ENCODE data around the gene PACC1.

Gene PACC1

DNA sequence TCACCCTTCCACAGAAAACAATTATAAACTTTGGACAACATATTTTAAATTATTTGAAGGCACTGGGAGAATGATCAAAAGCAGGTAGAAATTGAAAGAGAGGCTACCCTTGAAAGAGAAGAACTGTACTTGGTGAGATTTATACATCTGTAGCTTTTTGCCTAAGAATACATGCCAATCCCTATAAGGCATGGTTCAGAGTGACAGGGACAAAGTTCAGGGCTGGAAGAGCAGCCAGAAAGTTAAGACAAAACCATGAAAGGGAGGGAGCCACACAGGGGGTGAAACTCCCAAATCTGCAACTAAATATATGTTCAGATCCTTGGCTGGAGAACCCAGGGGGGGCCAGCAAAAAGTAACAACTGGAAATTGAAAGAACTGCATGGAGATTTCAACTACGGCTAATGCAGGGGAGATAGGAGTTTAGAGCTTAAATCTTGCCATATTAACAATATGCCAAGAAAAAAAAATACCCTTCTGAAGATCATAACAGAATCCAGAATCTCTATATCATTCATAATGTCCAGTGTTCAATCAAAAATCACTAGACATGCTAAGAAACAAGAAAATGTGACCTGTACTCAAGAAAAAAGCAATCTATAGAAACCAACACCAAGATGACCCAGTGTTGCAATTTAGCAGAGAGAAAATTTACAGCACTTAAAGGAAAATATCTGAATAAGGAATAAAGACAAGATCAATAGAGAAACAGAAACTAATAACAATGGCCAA lies 25.5 kb downstream of the PACC1 start:
- WGBS, result 100% methylated on average over 1 of the region's 1 CpG
- Histone ChIP-seq H3K4me3 (ENCODE audit: low read length) (no peak overlapping the region), H3K27me3 (ENCODE audit: insufficient read depth, low read length) (no peaks in the 10 kb centered on the region), H3K9ac (ENCODE audit: low read depth, low read length) (no peak overlapping the region), H3K36me3 (ENCODE audit: insufficient read depth, low read length) (peaks cover 47% of the 10 kb centered on the region), H3K9me3 (ENCODE audit: insufficient read depth, low read depth, low read length) (peaks cover 15% of the 10 kb centered on the region), H3K4me1 (ENCODE audit: insufficient read depth, low read length) (no peaks in the 10 kb centered on the region), H3K27ac (ENCODE audit: low read depth, low read length) (no peak overlapping the region)

DNA sequence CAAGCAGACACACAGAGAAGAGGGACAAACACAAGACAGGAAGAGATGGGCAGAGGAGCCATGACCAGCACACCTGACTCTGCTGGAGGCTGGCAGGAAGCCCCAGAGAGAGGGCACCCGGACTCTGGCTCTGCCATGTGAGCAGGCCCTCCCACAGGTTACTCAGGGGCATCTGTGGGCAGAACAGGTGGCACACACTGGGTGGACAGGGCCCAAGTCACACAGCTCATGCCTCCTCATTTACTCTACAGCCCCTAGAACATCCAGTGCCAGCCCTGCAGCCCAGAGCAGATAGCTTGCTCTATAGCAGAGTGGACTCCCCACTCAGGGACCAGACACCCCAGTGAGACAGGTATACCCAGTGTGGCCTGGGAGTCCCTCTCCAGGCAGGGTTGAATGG lies 28.7 kb downstream of the PACC1 start:
- Histone ChIP-seq H3K4me3 (ENCODE audit: low read length) (no peak overlapping the region), H3K4me1 (ENCODE audit: insufficient read depth, low read length) (no peaks in the 10 kb centered on the region), H3K9ac (ENCODE audit: low read depth, low read length) (no peak overlapping the region), H3K9me3 (ENCODE audit: insufficient read depth, low read depth, low read length) (peaks cover 15% of the 10 kb centered on the region), H3K36me3 (ENCODE audit: insufficient read depth, low read length) (peaks cover 62% of the 10 kb centered on the region), H3K27ac (ENCODE audit: low read depth, low read length) (no peak overlapping the region), H3K27me3 (ENCODE audit: insufficient read depth, low read length) (no peaks in the 10 kb centered on the region)
- 75% methylated on average over 1 of the region's 1 CpG for WGBS

DNA sequence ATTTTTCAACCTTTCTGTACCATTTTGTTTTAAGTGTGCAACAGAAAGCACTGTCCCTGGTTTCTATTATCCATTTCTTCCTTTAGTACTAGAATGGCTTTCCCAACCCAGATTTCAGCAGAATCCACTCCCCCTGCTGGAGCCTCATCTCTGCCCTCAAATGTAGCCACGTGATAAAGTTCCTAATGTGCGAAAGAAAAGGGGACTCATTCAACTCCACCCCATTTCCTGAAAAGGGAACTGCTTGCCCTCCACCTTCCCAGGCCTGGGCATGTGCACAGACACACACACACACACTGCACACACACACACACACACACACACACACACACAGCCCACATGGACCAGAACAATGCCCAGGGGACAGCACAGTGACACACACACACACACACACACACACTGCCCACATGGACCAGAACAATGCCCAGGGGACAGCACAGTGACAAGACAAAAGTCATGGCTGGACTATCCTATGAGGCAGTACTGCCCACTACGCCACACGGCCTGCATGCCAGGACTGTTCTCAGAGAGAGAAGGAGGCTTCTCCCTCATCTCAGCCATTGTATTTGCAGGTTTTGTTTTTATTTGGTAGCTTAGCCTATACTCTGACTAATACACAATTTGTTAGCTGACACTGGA lies 33.2 kb downstream of the PACC1 start:
- Histone ChIP-seq H3K9me3 (ENCODE audit: insufficient read depth, low read depth, low read length) (no peaks in the 10 kb centered on the region), H3K27me3 (ENCODE audit: insufficient read depth, low read length) (no peaks in the 10 kb centered on the region), H3K9ac (ENCODE audit: low read depth, low read length) (no peak overlapping the region), H3K36me3 (ENCODE audit: insufficient read depth, low read length) (peaks cover 79% of the 10 kb centered on the region), H3K4me1 (ENCODE audit: insufficient read depth, low read length) (no peaks in the 10 kb centered on the region), H3K27ac (ENCODE audit: low read depth, low read length) (no peak overlapping the region), H3K4me3 (ENCODE audit: low read length) (no peak overlapping the region)
- WGBS, result 91% methylated on average over 4 of the region's 4 CpGs

DNA sequence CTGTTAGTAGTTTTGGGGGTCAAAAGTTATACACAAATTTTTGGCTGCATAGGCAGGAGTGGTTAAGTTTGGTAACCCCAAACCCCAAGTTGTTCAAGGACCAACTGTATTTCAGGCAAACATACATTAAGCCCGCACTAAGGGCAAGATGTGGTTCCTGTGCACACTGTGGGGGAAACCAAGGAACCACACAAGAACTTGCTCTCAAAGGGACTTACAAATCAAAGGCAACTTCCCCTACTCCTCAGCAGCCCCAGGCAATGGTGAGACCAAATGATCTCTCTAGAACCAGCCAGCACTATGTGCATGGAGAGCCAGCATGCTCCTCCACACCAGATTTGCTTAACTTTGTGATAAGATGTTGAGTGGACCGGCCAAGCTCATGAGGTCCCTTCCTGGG lies 35.3 kb downstream of the PACC1 start:
- H3K36me3 ChIP-seq (ENCODE audit: insufficient read depth, low read length), result peaks cover 74% of the 10 kb centered on the region

DNA sequence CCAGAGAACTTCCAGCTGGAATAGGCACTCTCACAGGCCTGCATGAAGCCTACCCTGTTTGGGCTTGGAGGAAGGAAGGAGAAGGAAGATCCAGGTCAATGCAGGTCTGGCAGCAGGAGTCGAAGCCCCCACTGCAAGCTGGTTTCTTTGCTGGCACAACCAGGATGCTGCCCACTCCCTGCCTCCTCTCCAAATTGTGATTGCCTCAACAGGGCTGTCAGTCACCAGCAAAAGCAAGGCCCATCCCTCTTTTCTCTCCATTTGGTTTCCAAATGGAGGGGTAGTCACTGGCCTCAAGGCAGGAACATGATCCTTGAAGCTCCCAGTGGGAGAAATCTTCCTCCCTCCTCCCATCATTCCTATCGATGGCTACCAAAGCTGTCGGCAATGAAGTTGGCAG lies 37.0 kb downstream of the PACC1 start:
- peaks cover 76% of the 10 kb centered on the region for H3K36me3 ChIP-seq (ENCODE audit: insufficient read depth, low read length)
- H3K9me3 ChIP-seq (ENCODE audit: insufficient read depth, low read depth, low read length), result no peaks in the 10 kb centered on the region; the same call in 1 of the 2 replicates
- H3K27ac ChIP-seq (ENCODE audit: low read depth, low read length), result no peak overlapping the region
- H3K4me1 ChIP-seq (ENCODE audit: insufficient read depth, low read length), result no peaks in the 10 kb centered on the region
- 91% methylated on average over 3 of the region's 3 CpGs for WGBS
- no peak overlapping the region for H3K4me3 ChIP-seq (ENCODE audit: low read length)
- H3K27me3 ChIP-seq (ENCODE audit: insufficient read depth, low read length), result no peaks in the 10 kb centered on the region
- no peak overlapping the region for H3K9ac ChIP-seq (ENCODE audit: low read depth, low read length)

More for the DNA sequence above, 35.3 kb downstream of the PACC1 start:
- no peaks in the 10 kb centered on the region for H3K9me3 ChIP-seq (ENCODE audit: insufficient read depth, low read depth, low read length)
- 99% methylated on average over 2 of the region's 2 CpGs for WGBS
- no peaks in the 10 kb centered on the region for H3K4me1 ChIP-seq (ENCODE audit: insufficient read depth, low read length)
- H3K27me3 ChIP-seq (ENCODE audit: insufficient read depth, low read length), result no peaks in the 10 kb centered on the region
- H3K27ac ChIP-seq (ENCODE audit: low read depth, low read length), result no peak overlapping the region
- no peak overlapping the region for H3K9ac ChIP-seq (ENCODE audit: low read depth, low read length)
- H3K4me3 ChIP-seq (ENCODE audit: low read length), result no peak overlapping the region

DNA sequence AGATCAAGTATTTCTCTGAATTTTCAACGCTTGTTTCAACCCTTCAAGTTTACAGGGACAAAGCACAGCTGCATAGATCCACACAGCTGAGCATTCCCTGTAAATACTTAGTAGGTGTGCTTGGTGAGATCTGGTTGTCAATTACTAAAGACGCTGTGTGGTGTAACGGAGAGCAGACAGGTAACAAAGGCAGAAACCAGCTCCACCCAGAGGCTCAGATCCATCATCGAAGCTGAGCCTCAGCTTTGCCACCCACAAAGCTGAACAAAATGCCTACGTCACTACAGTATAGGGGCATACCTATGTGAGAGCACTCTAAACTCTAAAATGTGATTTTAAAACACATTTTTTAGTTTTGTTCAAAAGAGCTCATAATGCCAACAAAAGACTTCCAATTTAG lies 38.7 kb downstream of the PACC1 start:
- Histone ChIP-seq H3K27ac (ENCODE audit: low read depth, low read length) (no peak overlapping the region), H3K9ac (ENCODE audit: low read depth, low read length) (no peak overlapping the region), H3K9me3 (ENCODE audit: insufficient read depth, low read depth, low read length) (no peaks in the 10 kb centered on the region; the same call in 1 of the 2 replicates), H3K4me3 (ENCODE audit: low read length) (no peak overlapping the region), H3K27me3 (ENCODE audit: insufficient read depth, low read length) (no peaks in the 10 kb centered on the region), H3K4me1 (ENCODE audit: insufficient read depth, low read length) (no peaks in the 10 kb centered on the region), H3K36me3 (ENCODE audit: insufficient read depth, low read length) (peaks cover 81% of the 10 kb centered on the region)
- 78% methylated on average over 5 of the region's 5 CpGs for WGBS

DNA sequence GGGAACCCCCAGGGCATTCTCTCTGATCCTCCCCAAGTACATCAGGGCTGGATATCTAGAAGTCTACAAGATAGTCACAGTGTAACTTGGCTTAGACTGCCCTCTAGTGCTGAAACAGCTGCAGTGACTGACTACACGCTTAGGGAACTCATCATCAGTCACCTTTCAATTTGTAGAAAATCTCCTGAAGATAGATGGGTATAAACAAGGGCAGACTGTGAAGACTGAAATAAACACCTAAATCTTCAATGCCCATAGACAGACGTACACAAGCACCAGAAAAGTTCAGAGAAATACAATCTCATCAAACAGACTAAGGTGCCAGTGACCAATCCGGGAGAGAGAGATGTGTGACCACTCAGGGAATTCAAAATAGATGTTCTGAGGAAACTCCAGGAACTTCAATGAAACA lies 46.6 kb downstream of the PACC1 start:
- 59% methylated on average over 3 of the region's 3 CpGs for WGBS
- H3K27me3 ChIP-seq (ENCODE audit: insufficient read depth, low read length), result no peaks in the 10 kb centered on the region
- peaks cover 43% of the 10 kb centered on the region for H3K36me3 ChIP-seq (ENCODE audit: insufficient read depth, low read length)
- H3K9ac ChIP-seq (ENCODE audit: low read depth, low read length), result no peak overlapping the region
- H3K4me3 ChIP-seq (ENCODE audit: low read length), result no peak overlapping the region
- no peak overlapping the region for H3K27ac ChIP-seq (ENCODE audit: low read depth, low read length)
- no peaks in the 10 kb centered on the region for H3K4me1 ChIP-seq (ENCODE audit: insufficient read depth, low read length)
- no peaks in the 10 kb centered on the region for H3K9me3 ChIP-seq (ENCODE audit: insufficient read depth, low read depth, low read length)

DNA sequence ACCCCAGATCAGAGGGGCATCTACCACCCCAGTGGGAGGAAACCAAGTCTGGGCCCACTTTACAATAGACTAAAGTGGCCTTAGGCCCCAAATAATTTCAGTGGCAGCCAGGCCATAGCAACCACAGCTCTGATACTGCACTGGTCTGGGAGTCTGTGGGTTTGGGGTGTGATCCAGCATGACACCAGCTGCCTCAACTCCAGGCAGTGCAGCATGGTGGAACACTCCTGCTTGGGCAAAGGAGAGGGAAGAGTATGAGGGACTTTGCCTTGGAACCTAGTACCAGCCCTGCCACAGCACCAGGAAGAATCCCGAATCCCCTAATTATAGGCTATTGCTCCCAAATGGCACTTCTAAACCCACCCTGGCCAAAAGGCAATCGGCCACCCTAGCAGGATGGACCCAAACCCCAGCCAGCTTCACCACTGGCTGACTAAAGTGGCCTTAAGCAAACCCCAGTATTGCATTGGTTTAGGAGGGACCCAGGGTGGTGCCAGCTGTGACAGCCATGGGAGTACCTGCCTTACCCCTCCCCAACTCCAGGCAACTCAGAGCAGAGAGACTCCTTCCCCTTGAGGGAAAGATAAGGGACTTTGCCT lies 47.1 kb downstream of the PACC1 start:
- WGBS, result 89% methylated on average over 2 of the region's 2 CpGs
- H3K9me3 ChIP-seq (ENCODE audit: insufficient read depth, low read depth, low read length), result no peaks in the 10 kb centered on the region
- H3K4me3 ChIP-seq (ENCODE audit: low read length), result no peak overlapping the region
- no peak overlapping the region for H3K27ac ChIP-seq (ENCODE audit: low read depth, low read length)
- H3K4me1 ChIP-seq (ENCODE audit: insufficient read depth, low read length), result no peaks in the 10 kb centered on the region
- peaks cover 41% of the 10 kb centered on the region for H3K36me3 ChIP-seq (ENCODE audit: insufficient read depth, low read length)
- H3K27me3 ChIP-seq (ENCODE audit: insufficient read depth, low read length), result no peaks in the 10 kb centered on the region
- no peak overlapping the region for H3K9ac ChIP-seq (ENCODE audit: low read depth, low read length)

DNA sequence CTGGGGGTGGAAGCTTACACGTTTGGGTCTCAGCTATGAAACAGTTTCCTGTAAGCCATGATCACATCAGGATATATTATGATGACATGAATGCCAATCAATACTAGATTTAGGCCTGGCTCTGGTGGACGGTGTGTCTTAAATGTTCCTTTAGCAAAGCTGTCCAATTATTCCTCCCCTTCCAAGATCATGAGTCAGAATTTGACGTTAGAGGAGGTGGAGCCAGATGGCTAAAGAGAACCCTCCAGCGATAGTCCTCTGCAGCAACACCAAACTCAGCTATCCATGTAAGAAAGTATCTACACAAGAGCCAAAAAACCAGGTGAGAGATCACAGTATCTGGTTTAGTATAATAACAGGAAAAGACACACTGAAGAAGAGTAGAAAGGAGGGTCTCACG lies 47.8 kb downstream of the PACC1 start:
- WGBS, result 91% methylated on average over 4 of the region's 5 CpGs
- H3K27me3 ChIP-seq (ENCODE audit: insufficient read depth, low read length), result no peaks in the 10 kb centered on the region

DNA sequence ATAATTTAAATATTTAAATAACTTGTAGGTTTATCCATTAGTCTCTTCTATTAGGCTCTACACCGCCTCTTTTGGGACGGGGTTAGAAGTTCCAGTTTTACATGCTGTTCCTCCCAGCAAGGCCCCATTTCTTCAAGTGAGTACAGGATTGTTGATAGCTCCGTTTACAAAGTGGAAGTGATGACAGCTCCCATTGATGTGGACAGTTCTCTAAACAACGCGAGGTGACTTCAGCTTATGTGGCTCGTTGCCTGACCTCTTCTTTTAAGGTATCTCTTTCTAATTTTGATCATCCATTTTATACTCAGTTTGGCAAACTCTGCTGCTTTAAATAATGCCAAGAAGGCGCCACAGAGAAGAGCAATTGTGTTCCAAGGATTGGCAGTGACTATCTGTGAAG lies 49.7 kb downstream of the PACC1 start:
- Histone ChIP-seq H3K36me3 (ENCODE audit: insufficient read depth, low read length) (peaks cover 59% of the 10 kb centered on the region), H3K4me1 (ENCODE audit: insufficient read depth, low read length) (no peaks in the 10 kb centered on the region), H3K27ac (ENCODE audit: low read depth, low read length) (no peak overlapping the region), H3K4me3 (ENCODE audit: low read length) (no peak overlapping the region), H3K27me3 (ENCODE audit: insufficient read depth, low read length) (no peaks in the 10 kb centered on the region), H3K9me3 (ENCODE audit: insufficient read depth, low read depth, low read length) (no peaks in the 10 kb centered on the region), H3K9ac (ENCODE audit: low read depth, low read length) (no peak overlapping the region)
- 90% methylated on average over 7 of the region's 7 CpGs for WGBS

More for the DNA sequence above, 47.8 kb downstream of the PACC1 start:
- H3K27ac ChIP-seq (ENCODE audit: low read depth, low read length), result no peak overlapping the region
- H3K4me1 ChIP-seq (ENCODE audit: insufficient read depth, low read length), result no peaks in the 10 kb centered on the region
- H3K4me3 ChIP-seq (ENCODE audit: low read length), result no peak overlapping the region
- no peak overlapping the region for H3K9ac ChIP-seq (ENCODE audit: low read depth, low read length)
- peaks cover 43% of the 10 kb centered on the region for H3K36me3 ChIP-seq (ENCODE audit: insufficient read depth, low read length)
- H3K9me3 ChIP-seq (ENCODE audit: insufficient read depth, low read depth, low read length), result no peaks in the 10 kb centered on the region

DNA sequence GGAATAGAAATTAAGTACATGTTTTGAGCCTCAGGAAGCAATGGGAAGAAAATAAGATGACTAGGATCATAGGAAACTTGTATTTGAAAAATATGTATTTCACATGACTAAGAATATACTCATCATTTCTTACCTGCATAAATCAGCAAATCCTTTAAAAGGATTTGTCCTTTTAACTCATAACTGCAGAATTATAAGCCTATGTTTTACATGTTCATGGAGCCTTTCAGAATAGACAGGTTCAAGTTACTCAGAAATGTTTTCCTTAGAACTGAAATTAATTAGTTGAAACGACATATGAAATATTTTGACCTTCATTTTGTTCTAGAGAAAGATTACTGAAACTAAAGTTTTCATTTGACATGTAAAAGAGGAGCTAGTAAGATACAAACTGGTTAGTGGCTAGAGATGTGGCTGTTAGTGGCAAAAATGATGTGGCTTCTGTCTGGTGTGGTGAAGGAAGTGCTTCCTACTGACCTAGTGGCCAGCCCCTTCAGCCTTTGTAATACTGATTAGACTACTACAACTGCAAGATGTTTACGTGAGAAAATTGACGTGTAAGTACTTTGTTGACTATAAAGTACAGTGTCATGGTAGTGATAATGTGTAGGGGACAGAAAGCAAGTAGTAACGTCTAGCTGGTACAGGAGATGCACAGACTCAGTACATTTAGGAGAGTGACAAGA lies 54.7 kb downstream of the PACC1 start:
- no peak overlapping the region for H3K4me3 ChIP-seq (ENCODE audit: low read length)
- H3K9ac ChIP-seq (ENCODE audit: low read depth, low read length), result no peak overlapping the region
- H3K27ac ChIP-seq (ENCODE audit: low read depth, low read length), result no peak overlapping the region
- no peaks in the 10 kb centered on the region for H3K4me1 ChIP-seq (ENCODE audit: insufficient read depth, low read length)
- WGBS, result 93% methylated on average over 4 of the region's 4 CpGs
- peaks cover 82% of the 10 kb centered on the region for H3K36me3 ChIP-seq (ENCODE audit: insufficient read depth, low read length)
- no peaks in the 10 kb centered on the region for H3K9me3 ChIP-seq (ENCODE audit: insufficient read depth, low read depth, low read length)
- no peaks in the 10 kb centered on the region for H3K27me3 ChIP-seq (ENCODE audit: insufficient read depth, low read length)

Measured in HUES64 (cell line).